Astrocyte (in vitro differentiated cells and primary cell): ENCODE measurements around the gene FANCI. TPM values are rescaled to one million over a fixed set of nuclear protein-coding genes. Genes with fewer than 3 reads are reported as not detected.

ENCODE experiments used
- DNase-seq: peaks from one replicate; pipeline ENCODE4 v3.0.0-alpha.2; 2010; ENCODE audit warnings: low read depth
- FAIRE-seq: peaks from 2 replicates; lab custom pipeline; 2011; peaks lifted over from hg19 to GRCh38; lab: Jason Lieb, UNC
- H2AFZ ChIP-seq: 2 replicates; pipeline ENCODE4 v1.6.0; 2012; ENCODE audit warnings: low read depth, low read length, inconsistent platforms
- H3K27ac ChIP-seq: 2 replicates; pipeline ENCODE4 v1.5.1; 2011; ENCODE audit warnings: low read depth, low read length, inconsistent platforms
- H3K27me3 ChIP-seq: 2 replicates; pipeline ENCODE4 v1.6.0; 2011; ENCODE audit warnings: low read length, inconsistent platforms; ENCODE audit not compliant: insufficient read depth
- H3K36me3 ChIP-seq: 2 replicates; pipeline ENCODE4 v1.5.1; 2011; ENCODE audit warnings: low read length, inconsistent platforms; ENCODE audit not compliant: insufficient read depth
- H3K4me1 ChIP-seq: 2 replicates; pipeline ENCODE4 v1.5.1; 2011; ENCODE audit warnings: low read length, inconsistent platforms; ENCODE audit not compliant: insufficient read depth
- H3K4me2 ChIP-seq: 2 replicates; pipeline ENCODE4 v1.6.0; 2012; ENCODE audit warnings: low read length, inconsistent platforms
- H3K4me3 ChIP-seq: 2 replicates; pipeline ENCODE4 v1.5.1; 2011; ENCODE audit warnings: low read depth, mild to moderate bottlenecking, low read length, inconsistent platforms; ENCODE audit not compliant: insufficient read depth
- H3K79me2 ChIP-seq: 2 replicates; pipeline ENCODE4 v1.6.0; 2012; ENCODE audit warnings: mild to moderate bottlenecking, low read length, inconsistent platforms; ENCODE audit not compliant: insufficient read depth
- H3K9ac ChIP-seq: 2 replicates; pipeline ENCODE4 v1.6.0; 2012; ENCODE audit warnings: mild to moderate bottlenecking, low read length, inconsistent platforms
- H3K9me3 ChIP-seq: 2 replicates; pipeline ENCODE4 v1.5.1; 2012; ENCODE audit warnings: low read depth, mild to moderate bottlenecking, low read length, inconsistent platforms; ENCODE audit not compliant: insufficient read depth
- H4K20me1 ChIP-seq: 2 replicates; pipeline ENCODE4 v1.6.0; 2012; ENCODE audit warnings: low read length, inconsistent platforms; ENCODE audit not compliant: insufficient read depth
- H3K27ac Mint-ChIP-seq: one replicate; pipeline ENCODE4 v1.8.0; 2021; ENCODE audit warnings: mild to moderate bottlenecking, mixed read lengths; ENCODE audit not compliant: unreplicated experiment
- H3K27me3 Mint-ChIP-seq: one replicate; pipeline ENCODE4 v1.8.0; 2021; ENCODE audit warnings: low read depth, mixed read lengths; ENCODE audit not compliant: unreplicated experiment
- H3K36me3 Mint-ChIP-seq: one replicate; pipeline ENCODE4 v1.8.0; 2021; ENCODE audit warnings: low read depth, mixed read lengths; ENCODE audit not compliant: unreplicated experiment
- H3K4me1 Mint-ChIP-seq: one replicate; pipeline ENCODE4 v1.8.0; 2021; ENCODE audit warnings: low read depth, mixed read lengths; ENCODE audit not compliant: unreplicated experiment
- H3K4me3 Mint-ChIP-seq: one replicate; pipeline ENCODE4 v1.8.0; 2021; ENCODE audit warnings: mild to moderate bottlenecking, moderate library complexity, mixed read lengths; ENCODE audit not compliant: unreplicated experiment
- H3K9me3 Mint-ChIP-seq: one replicate; pipeline ENCODE4 v1.8.0; 2021; ENCODE audit warnings: mild to moderate bottlenecking, mixed read lengths; ENCODE audit not compliant: unreplicated experiment
- CTCF ChIP-seq: IDR thresholded peaks from 2 replicates; pipeline ENCODE4 v1.5.1; 2011; ENCODE audit warnings: low read depth, mild to moderate bottlenecking, inconsistent platforms, low read length, moderate library complexity; ENCODE audit not compliant: insufficient read depth
- EZH2 ChIP-seq: IDR thresholded peaks from 2 replicates; pipeline ENCODE4 v1.6.1; 2012; ENCODE audit warnings: mild to moderate bottlenecking, low read length, inconsistent platforms; ENCODE audit not compliant: insufficient read depth
- total RNA-seq: library from RNA; stranded (reverse); gene quantifications from 2 replicates; pipeline ENCODE4 v1.2.1, GENCODE V29; 2021

FANCI gene
- total RNA-seq, 1 donor from 2014 or later, result 10.6 TPM

DNA sequence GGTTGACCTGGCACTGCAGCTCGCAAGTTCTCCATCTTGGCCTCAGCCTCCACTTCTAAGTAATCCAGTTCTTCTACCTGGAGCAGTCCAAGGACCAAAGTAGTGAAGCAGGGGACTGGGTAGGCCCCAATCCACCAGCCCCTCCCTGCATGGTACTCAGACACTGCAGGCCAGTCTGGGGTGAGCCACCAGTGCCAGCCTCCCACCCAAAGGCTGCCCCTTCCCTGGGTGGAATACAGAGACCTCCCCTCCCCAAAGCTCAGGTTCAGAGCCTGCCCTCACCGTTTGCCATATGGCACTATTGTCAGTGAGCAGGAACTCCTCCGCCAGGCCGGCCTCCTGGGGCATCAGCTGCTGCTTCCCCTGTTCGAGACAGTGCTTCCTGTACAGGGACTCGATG, 80.0 kb downstream of the FANCI start:
- Mint-ChIP-seq H3K4me3 (no peak overlapping the region), H3K4me1 (no peaks in the 10 kb centered on the region), H3K9me3 (no peaks in the 10 kb centered on the region), H3K36me3 (peaks cover 34% of the 10 kb centered on the region), H3K27me3 (no peaks in the 10 kb centered on the region), H3K27ac (no peak overlapping the region)
- H3K9me3 ChIP-seq, result no peaks in the 10 kb centered on the region
- H4K20me1 ChIP-seq, result peaks cover 100% of the 10 kb centered on the region
- FAIRE-seq (no peak), DNase-seq (no peak)
- H3K4me1 ChIP-seq, result no peaks in the 10 kb centered on the region
- TF ChIP-seq CTCF (no peak), EZH2 (no peak)
- H3K4me2 ChIP-seq, result no peak overlapping the region
- H3K27ac ChIP-seq, result no peak overlapping the region
- peaks cover 64% of the 10 kb centered on the region for H3K79me2 ChIP-seq
- no peak overlapping the region for H3K9ac ChIP-seq
- H2AFZ ChIP-seq, result no peak overlapping the region
- no peak overlapping the region for H3K4me3 ChIP-seq
- peaks cover 79% of the 10 kb centered on the region for H3K36me3 ChIP-seq
- H3K27me3 ChIP-seq, result no peaks in the 10 kb centered on the region

GRCh38 chr15:89325039-89325803, 81.4 kb downstream of the FANCI start:
- Histone ChIP-seq H3K27me3 (no peaks in the 10 kb centered on the region), H3K79me2 (peaks cover 75% of the 10 kb centered on the region), H3K9me3 (no peaks in the 10 kb centered on the region), H3K4me2 (no peak overlapping the region), H3K36me3 (peaks cover 79% of the 10 kb centered on the region), H4K20me1 (peaks cover 100% of the 10 kb centered on the region), H2AFZ (no peak overlapping the region), H3K9ac (no peak overlapping the region), H3K4me3 (no peak overlapping the region), H3K27ac (no peak overlapping the region), H3K4me1 (no peaks in the 10 kb centered on the region)
- Mint-ChIP-seq H3K4me3 (no peak overlapping the region), H3K9me3 (no peaks in the 10 kb centered on the region), H3K27ac (no peak overlapping the region), H3K27me3 (no peaks in the 10 kb centered on the region), H3K36me3 (peaks cover 31% of the 10 kb centered on the region), H3K4me1 (peaks cover 3% of the 10 kb centered on the region)
- TF ChIP-seq CTCF (no peak), EZH2 (no peak)
- no peak for DNase-seq
- no peak for FAIRE-seq

GRCh38 chr15:89326316-89326715, 82.5 kb downstream of the FANCI start:
- Histone ChIP-seq H3K27me3 (no peaks in the 10 kb centered on the region), H4K20me1 (peaks cover 100% of the 10 kb centered on the region), H3K27ac (no peak overlapping the region), H3K4me2 (no peak overlapping the region), H3K4me1 (peaks cover 5% of the 10 kb centered on the region), H3K9me3 (no peaks in the 10 kb centered on the region), H3K4me3 (no peak overlapping the region), H3K9ac (no peak overlapping the region), H3K36me3 (peaks cover 80% of the 10 kb centered on the region), H2AFZ (no peak overlapping the region), H3K79me2 (peaks cover 83% of the 10 kb centered on the region)
- Mint-ChIP-seq H3K27ac (no peak overlapping the region), H3K9me3 (no peaks in the 10 kb centered on the region), H3K27me3 (no peaks in the 10 kb centered on the region), H3K4me1 (peaks cover 10% of the 10 kb centered on the region), H3K4me3 (no peak overlapping the region), H3K36me3 (peaks cover 31% of the 10 kb centered on the region)
- no peak for FAIRE-seq
- no peak for TF ChIP-seq CTCF
- DNase-seq, result no peak
